Breast epithelium (tissue), 3 donors: Measurements from ENCODE around the gene ALK.

ENCODE experiments used
- CTCF ChIP-seq, 3 donors: fragments of 450-650 bp; IDR thresholded peaks; one replicate each; pipeline ENCODE4 v1.5.1; 2016 to 2017; ENCODE audit warnings: antibody characterized with exemption in 3 of 3, mild to moderate bottlenecking in 3 of 3, moderate library complexity in 3 of 3
- POLR2A ChIP-seq: fragments of 450-650 bp; IDR thresholded peaks from one replicate; pipeline ENCODE4 v1.6.1; 2016; ENCODE audit warnings: antibody characterized with exemption, mild to moderate bottlenecking, moderate library complexity
- POLR2AphosphoS5 ChIP-seq, 3 donors: sonication (generic); formaldehyde crosslinking; IDR thresholded peaks; one replicate each; pipeline ENCODE4 v1.6.1; 2017; ENCODE audit warnings: antibody characterized with exemption in 3 of 3

GRCh38 chr2:29786361-29786760, 135.0 kb downstream of the ALK start:
- TF ChIP-seq CTCF (IDR thresholded peaks at IDR 0.05) (no peak), POLR2A (no peak), POLR2AphosphoS5 (IDR thresholded peaks at IDR 0.05) (no peak)
